Measurements from ENCODE around the gene MYH6. TPM values are rescaled to one million over a fixed set of nuclear protein-coding genes. Genes with fewer than 3 reads are reported as not detected.

The MYH6 gene
- total RNA-seq, 1 donor = not detected

DNA sequence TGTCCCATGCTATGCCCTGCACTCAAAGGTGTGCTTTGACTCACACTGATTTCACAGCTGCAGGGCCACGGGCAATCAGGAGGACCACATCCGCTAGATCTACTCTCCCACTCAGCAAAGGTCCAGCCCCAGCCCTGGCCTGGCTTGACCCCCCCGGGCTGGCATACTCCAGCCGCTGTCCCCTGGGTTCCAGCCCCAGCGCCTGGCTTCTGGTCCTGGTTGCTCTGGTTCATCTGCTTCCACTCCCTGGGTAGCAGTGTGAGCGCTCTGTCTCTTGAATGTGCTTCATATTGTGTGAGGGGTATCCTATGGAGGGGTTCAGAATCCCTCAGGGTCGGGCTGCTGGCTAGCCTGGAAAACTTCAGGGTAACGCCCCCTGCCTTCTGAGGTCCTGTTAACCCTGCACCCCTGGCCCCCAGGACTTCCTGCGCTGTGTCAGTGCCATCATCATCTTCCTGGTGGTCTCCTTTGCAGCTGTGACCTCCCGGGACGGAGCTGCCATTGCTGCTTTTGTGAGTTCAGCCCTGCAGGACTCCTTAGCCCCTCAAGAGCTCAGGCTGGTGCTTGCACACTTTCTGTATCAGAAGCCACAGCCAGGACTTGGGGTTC lies 29.4 kb downstream of the MYH6 start:
- TF ChIP-seq, protein P1, sequence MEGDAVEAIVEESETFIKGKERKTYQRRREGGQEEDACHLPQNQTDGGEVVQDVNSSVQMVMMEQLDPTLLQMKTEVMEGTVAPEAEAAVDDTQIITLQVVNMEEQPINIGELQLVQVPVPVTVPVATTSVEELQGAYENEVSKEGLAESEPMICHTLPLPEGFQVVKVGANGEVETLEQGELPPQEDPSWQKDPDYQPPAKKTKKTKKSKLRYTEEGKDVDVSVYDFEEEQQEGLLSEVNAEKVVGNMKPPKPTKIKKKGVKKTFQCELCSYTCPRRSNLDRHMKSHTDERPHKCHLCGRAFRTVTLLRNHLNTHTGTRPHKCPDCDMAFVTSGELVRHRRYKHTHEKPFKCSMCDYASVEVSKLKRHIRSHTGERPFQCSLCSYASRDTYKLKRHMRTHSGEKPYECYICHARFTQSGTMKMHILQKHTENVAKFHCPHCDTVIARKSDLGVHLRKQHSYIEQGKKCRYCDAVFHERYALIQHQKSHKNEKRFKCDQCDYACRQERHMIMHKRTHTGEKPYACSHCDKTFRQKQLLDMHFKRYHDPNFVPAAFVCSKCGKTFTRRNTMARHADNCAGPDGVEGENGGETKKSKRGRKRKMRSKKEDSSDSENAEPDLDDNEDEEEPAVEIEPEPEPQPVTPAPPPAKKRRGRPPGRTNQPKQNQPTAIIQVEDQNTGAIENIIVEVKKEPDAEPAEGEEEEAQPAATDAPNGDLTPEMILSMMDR (IDR thresholded peaks at IDR 0.05; ENCODE audit: extremely low read depth, low read depth, low read length) = no peak
- no peak overlapping the region for H3K4me3 ChIP-seq (ENCODE audit: insufficient read depth, low read length)
- no peaks in the 10 kb centered on the region for H3K36me3 ChIP-seq (ENCODE audit: insufficient read depth, low read length)
- no peak overlapping the region for H2AFZ ChIP-seq (ENCODE audit: low read length)
- no peak for DNase-seq (ENCODE audit: insufficient read length, low spot score, missing footprints)
- no peaks in the 10 kb centered on the region for H4K20me1 ChIP-seq (ENCODE audit: insufficient read depth, low read length)
- peaks cover 10% of the 10 kb centered on the region for H3K27me3 ChIP-seq (ENCODE audit: insufficient read depth, low read length)
- H3K4me2 ChIP-seq (ENCODE audit: insufficient read depth, low read length) = no peak overlapping the region
- H3K79me2 ChIP-seq (ENCODE audit: insufficient read depth, low read length) = no peaks in the 10 kb centered on the region
- no peaks in the 10 kb centered on the region for H3K4me1 ChIP-seq (ENCODE audit: insufficient read depth, low read length)
- no peaks in the 10 kb centered on the region for H3K9me3 ChIP-seq (ENCODE audit: low read depth, low read length)
- no peak overlapping the region for H3K27ac ChIP-seq (ENCODE audit: low read depth, low read length)

DNA sequence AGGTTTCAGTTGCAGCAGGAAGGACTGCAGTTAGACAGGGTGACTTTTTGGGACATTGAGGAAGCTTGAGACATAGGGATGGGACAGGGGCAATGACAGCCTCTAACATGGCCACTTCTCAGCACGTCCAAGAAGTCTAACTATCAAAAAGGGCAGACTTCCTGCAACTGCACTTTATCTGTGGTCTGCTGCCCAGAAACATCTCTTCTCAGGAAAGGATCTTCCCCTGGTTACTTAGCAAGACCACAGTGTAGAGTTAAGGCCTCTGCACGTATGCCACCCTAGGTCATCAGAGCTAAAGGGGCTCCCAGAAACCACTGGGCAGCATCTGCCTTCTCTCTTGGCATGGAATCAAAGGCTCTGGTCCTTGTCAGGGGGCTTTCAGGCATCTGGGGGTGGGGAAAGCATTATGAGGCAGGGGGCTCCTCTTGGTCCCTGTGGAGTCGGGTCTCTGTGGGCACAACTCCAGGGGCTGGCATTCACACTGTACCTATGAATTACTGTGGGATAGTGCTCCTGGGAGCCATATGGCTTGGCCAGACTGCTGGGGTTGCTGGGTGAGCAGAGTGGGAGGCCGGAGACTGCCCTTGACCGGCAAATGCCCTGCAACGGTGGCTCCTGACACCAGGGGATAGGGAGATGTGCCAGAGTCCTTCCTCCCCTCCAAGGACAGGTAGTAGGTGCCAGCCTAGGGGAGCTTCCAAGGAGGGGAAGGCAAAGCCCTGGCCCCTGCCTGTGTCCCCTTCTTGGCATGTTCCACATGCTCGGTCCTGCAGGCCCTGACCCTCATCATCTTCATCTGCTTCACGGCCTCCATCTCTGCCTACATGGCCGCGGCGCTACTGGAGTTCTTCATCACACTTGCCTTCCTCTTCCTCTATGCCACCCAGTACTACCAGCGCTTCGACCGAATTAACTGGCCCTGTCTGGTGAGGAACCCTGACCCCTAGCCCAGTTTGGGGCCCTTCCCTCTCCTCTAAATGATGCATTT lies 30.2 kb downstream of the MYH6 start:
- TF ChIP-seq, protein P1 (IDR thresholded peaks at IDR 0.05; ENCODE audit: extremely low read depth, low read depth, low read length) = no peak
- Histone ChIP-seq H3K79me2 (ENCODE audit: insufficient read depth, low read length) (no peaks in the 10 kb centered on the region), H3K27ac (ENCODE audit: low read depth, low read length) (no peak overlapping the region), H3K4me1 (ENCODE audit: insufficient read depth, low read length) (no peaks in the 10 kb centered on the region), H3K9me3 (ENCODE audit: low read depth, low read length) (no peaks in the 10 kb centered on the region), H3K4me2 (ENCODE audit: insufficient read depth, low read length) (no peak overlapping the region), H3K36me3 (ENCODE audit: insufficient read depth, low read length) (no peaks in the 10 kb centered on the region), H3K27me3 (ENCODE audit: insufficient read depth, low read length) (peaks cover 15% of the 10 kb centered on the region), H2AFZ (ENCODE audit: low read length) (no peak overlapping the region), H3K4me3 (ENCODE audit: insufficient read depth, low read length) (no peak overlapping the region), H4K20me1 (ENCODE audit: insufficient read depth, low read length) (no peaks in the 10 kb centered on the region)
- DNase-seq (ENCODE audit: insufficient read length, low spot score, missing footprints) = no peak

DNA sequence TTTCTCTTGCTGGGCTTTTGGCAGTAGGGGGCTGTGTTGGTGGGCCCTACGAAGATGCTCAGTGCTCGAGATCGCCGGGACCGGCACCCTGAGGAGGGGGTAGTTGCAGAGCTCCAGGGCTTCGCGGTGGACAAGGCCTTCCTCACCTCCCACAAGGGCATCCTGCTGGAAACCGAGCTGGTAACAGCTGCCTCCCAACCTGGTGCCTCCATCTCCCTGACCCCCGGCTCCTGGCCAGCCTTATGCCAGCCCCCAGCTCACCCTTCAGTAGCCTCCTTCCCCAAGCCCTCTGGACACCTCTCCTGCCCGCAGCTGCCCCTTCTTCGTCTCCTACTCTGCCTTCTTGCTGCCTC lies 30.9 kb downstream of the MYH6 start:
- H3K36me3 ChIP-seq (ENCODE audit: insufficient read depth, low read length) = no peaks in the 10 kb centered on the region
- TF ChIP-seq, protein P1 (IDR thresholded peaks at IDR 0.05; ENCODE audit: extremely low read depth, low read depth, low read length) = no peak

More for the DNA sequence above, 30.9 kb downstream of the MYH6 start:
- H3K4me1 ChIP-seq (ENCODE audit: insufficient read depth, low read length) = no peaks in the 10 kb centered on the region
- no peak overlapping the region for H3K4me3 ChIP-seq (ENCODE audit: insufficient read depth, low read length)
- H3K79me2 ChIP-seq (ENCODE audit: insufficient read depth, low read length) = no peaks in the 10 kb centered on the region
- H3K27me3 ChIP-seq (ENCODE audit: insufficient read depth, low read length) = peaks cover 15% of the 10 kb centered on the region
- no peak overlapping the region for H3K27ac ChIP-seq (ENCODE audit: low read depth, low read length)
- no peaks in the 10 kb centered on the region for H4K20me1 ChIP-seq (ENCODE audit: insufficient read depth, low read length)
- no peak for DNase-seq (ENCODE audit: insufficient read length, low spot score, missing footprints)
- no peak overlapping the region for H3K4me2 ChIP-seq (ENCODE audit: insufficient read depth, low read length)
- no peaks in the 10 kb centered on the region for H3K9me3 ChIP-seq (ENCODE audit: low read depth, low read length)
- no peak overlapping the region for H2AFZ ChIP-seq (ENCODE audit: low read length)
